ENCODE data around the gene TMEM178B.

DNA sequence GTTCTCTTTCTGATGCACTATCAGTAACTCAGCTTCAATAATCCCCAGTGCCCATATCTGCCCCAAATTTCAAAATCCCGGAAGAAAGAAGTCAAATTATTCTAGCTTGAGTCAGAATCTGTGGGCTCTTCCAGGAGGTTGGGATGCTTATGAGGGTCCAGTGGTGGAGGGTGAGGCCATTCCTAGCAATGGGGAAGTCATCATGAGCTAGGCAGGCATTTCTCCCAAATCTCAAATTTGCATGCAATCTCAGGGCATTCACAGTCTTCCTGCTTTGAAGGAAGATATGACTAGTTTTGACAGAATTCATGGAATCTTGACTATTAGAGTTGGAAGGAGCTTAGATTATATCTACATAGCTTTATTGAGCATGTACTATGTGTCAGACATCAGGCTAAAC, 313.0 kb downstream of the TMEM178B start:
- TF ChIP-seq, protein P1, sequence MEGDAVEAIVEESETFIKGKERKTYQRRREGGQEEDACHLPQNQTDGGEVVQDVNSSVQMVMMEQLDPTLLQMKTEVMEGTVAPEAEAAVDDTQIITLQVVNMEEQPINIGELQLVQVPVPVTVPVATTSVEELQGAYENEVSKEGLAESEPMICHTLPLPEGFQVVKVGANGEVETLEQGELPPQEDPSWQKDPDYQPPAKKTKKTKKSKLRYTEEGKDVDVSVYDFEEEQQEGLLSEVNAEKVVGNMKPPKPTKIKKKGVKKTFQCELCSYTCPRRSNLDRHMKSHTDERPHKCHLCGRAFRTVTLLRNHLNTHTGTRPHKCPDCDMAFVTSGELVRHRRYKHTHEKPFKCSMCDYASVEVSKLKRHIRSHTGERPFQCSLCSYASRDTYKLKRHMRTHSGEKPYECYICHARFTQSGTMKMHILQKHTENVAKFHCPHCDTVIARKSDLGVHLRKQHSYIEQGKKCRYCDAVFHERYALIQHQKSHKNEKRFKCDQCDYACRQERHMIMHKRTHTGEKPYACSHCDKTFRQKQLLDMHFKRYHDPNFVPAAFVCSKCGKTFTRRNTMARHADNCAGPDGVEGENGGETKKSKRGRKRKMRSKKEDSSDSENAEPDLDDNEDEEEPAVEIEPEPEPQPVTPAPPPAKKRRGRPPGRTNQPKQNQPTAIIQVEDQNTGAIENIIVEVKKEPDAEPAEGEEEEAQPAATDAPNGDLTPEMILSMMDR (IDR thresholded peaks at IDR 0.05) = no peak
- TF ChIP-seq EZH2 (IDR thresholded peaks at IDR 0.05; ENCODE audit: borderline replicate concordance, insufficient read depth, low read depth, low read length, poor library complexity, severe bottlenecking) = no peak

All from B cell (primary cell).